Spleen (tissue), 7 donors: ENCODE results near the gene CACNB1.

Experiments
- CTCF ChIP-seq, 11 experiments: fragments of 200-600 bp in 7 of 11; fragments of 450-650 bp in 4 of 11; sonication (generic) in 4 of 11; IDR thresholded peaks in 8 of 11; conservative IDR thresholded peaks in 3 of 11; 1 replicate in 7 of 11; 2 replicates in 4 of 11; pipeline versions ENCODE4 v1.4.0 to v1.8.0; 2016 to 2021; ENCODE audit warnings: antibody characterized with exemption in 11 of 11, inconsistent platforms in 4 of 11, mild to moderate bottlenecking in 1 of 11
- POLR2A ChIP-seq, 3 donors: fragments of 450-650 bp; IDR thresholded peaks; one replicate each; pipeline ENCODE4 v1.5.1; 2017; ENCODE audit warnings: antibody characterized with exemption in 3 of 3, mild to moderate bottlenecking in 1 of 3
- POLR2AphosphoS5 ChIP-seq, 3 donors: sonication (generic); formaldehyde crosslinking; IDR thresholded peaks; one replicate each; pipeline ENCODE4 v1.5.1; 2017; ENCODE audit warnings: antibody characterized with exemption in 3 of 3
- donor health status: DM: no; HTN: no; CAD: no; lungs with moderate emphysema.
- donor health status: DM: no; HTN: no; CAD: no.
- donor health status: DM: no; HTN: no; CAD: no.

- TF ChIP-seq CTCF (IDR thresholded peaks at IDR 0.05 in 8 of 11, conservative IDR thresholded peaks at IDR 0.05 in 3 of 11) (no peak), POLR2A (IDR thresholded peaks at IDR 0.05) (no peak), POLR2AphosphoS5 (IDR thresholded peaks at IDR 0.05) (no peak)
Observed at GRCh38 chr17:39138431-39139160, 58.9 kb downstream of the CACNB1 start.
